NCI-H2227 (cell line): Measurements from ENCODE around the gene PAX1.

Source experiments
- DNase-seq: peaks from one replicate; lab custom pipeline; 2025; ENCODE audit not compliant: unreplicated experiment; lab: John Stamatoyannopoulos, UW

The PAX1 gene

DNA sequence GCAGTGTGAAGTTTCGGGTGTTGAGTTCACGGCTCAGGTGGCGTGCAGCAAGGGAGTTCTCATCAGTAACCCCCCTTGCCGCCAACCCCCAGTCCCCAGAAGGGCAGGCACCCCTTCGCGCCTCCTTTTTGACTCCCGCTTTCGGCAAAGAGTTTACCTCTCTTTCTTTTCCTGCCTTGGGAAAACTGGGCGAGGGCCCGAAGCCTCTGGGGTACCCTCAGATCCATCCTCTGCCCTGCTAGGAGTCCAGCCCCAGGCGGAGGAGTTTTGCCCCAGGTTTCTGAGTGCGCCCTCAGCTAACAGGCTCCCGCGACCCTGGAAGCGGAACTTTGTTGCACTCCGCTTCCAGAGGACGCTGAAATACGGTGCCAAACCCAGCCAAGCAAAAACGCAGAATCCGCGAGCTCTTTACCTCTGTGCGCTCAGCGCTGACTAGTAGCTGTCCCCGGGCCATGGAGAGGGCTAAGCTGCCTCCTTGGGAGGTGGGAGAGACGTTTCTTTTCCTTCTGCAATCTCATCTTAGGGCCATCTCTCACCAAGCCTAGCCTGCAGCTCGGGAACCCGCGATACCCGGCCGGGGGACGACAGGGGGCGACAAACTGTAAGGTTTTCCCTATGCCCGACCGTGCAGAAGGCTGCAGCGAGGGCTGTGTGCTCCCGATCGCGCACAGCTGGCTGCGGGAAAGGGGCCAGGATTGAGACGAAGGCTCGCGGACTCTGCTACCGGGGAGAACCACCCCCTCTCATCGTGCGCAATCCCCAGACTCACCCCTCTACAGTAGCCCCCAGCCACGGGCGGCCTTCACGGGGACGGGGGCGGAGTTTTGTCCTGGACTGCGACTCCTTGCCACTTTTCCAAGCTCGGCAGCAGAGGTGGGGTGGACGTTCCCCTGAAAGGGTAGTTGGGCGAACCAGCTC, 2.7 kb upstream of the PAX1 start:
- peak; percentile 12 for DNase-seq

DNA sequence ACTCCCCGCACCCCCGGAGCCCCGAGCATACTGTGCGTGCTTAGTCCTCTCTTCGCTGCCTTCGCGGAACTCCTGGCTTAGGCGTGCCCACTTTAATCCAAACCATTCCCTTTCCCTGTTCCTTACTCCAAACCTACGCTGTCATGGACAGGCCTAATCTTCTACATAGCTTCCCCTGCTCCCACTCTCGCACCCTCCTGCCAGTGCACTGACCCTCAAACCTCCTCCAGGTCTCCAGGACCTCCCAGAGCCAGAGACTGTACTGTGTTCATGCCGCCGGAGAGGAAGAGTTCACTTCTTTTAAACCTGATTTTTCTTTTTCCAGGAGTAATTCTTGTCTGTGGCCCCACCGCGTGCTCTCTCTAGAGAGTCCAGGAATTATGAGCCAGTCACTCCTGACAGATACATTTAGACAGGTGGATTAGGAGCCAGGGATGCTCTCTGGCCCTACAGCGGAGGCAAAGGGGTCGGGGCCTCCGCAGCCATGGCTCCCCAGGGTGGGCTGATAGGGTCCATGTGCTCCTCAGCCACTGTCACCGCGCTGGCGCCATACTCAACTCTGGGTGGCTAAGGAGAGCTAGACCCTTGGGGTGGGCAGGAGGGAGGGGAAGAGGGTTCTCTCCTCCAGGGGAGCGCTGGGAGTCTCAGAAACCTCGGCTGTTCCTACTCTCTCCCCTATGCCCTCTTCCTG, 1.6 kb upstream of the PAX1 start:
- DNase-seq = no peak

DNA sequence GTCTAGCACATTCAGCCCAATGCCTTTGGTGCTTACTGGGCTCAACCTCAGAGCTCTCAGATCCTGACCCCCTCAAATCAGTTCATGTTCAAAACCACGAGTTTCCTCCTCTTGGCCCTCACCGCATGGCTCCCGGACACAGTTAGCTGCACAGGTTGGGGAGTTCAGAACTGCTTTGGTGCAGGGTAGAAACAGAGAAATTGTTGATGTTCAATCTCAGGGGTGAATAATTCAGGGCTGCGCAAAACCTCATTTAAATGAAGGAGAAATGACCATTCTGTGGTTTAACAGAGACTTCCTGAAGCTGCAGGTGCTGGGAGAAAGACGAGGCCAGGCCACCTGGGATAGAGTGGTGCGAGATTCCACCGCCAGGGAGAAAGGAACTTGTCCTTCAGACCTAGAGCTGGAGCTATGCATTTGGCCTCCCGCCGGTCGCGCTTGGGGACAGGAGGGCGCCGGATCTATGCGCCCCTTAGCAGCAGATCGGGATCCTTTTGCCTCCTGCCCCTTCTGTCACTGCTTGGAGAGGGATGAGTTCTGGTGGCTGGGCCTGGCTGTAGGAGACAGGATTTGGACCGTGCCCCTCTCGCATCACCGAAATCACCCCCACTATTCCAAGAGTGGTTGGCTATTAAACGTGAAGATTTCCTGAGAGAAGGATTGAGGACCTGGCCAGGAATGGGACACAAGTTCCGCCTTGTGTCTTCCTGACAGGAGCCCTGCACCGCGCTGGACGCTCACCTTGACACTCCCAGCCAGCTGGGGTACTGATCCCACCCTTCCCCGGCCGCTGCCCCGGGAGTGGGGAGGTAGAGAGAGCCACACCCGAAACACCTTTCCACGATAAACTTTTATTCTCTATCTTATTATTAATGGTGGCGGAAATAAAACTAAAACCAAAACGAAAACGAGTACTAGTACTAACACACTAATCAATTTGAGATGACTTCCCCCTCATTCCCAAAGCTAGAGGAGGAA, 767 bp upstream of the PAX1 start:
- no peak for DNase-seq

DNA sequence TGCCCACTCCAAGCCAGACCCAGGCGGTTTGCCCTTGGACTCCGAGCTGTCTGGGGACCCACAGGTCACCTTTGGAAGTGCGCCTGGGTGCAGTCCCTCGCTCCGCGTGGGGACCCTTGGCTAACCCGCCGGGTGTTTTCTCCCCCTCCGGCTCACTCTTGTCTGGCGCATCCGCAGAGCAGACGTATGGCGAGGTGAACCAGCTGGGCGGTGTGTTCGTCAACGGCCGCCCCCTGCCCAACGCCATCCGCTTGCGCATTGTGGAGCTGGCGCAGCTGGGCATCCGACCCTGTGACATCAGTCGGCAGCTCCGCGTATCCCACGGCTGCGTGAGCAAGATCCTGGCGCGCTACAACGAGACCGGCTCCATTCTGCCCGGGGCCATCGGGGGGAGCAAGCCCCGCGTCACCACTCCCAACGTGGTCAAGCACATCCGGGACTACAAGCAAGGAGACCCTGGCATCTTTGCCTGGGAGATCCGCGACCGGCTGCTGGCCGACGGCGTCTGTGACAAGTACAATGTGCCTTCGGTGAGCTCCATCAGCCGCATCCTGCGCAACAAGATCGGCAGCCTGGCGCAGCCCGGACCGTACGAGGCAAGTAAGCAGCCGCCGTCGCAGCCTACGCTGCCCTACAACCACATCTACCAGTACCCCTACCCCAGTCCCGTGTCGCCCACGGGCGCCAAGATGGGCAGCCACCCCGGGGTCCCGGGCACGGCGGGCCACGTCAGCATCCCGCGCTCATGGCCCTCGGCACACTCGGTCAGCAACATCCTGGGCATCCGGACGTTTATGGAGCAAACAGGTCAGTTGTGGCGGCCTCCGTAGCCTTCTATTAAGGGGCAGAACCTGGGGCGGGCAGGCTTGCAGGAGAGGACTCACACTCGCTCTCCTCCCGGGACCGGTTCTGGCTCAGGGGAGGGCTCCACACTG, 1.1 kb downstream of the PAX1 start:
- no peak for DNase-seq

DNA sequence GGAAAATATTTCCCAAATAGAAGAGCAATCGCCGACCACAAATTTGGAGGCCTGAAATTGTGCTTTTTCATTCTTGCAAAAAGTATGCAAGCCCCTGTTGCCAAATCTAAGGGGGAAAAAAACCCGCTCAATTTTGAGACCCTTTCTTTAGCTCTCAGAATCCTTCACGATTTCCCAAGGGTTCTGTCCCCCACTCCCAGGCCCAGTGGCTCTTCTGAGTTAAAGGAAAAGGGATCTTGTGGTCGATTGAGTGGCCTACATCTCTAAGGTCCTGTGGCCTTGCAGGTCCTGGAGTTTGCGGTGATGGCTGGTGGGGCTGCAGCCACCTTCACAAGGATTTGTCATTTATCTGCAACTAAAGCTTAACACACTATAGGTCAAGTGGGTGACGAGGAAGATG, 1.8 kb downstream of the PAX1 start:
- no peak for DNase-seq

DNA sequence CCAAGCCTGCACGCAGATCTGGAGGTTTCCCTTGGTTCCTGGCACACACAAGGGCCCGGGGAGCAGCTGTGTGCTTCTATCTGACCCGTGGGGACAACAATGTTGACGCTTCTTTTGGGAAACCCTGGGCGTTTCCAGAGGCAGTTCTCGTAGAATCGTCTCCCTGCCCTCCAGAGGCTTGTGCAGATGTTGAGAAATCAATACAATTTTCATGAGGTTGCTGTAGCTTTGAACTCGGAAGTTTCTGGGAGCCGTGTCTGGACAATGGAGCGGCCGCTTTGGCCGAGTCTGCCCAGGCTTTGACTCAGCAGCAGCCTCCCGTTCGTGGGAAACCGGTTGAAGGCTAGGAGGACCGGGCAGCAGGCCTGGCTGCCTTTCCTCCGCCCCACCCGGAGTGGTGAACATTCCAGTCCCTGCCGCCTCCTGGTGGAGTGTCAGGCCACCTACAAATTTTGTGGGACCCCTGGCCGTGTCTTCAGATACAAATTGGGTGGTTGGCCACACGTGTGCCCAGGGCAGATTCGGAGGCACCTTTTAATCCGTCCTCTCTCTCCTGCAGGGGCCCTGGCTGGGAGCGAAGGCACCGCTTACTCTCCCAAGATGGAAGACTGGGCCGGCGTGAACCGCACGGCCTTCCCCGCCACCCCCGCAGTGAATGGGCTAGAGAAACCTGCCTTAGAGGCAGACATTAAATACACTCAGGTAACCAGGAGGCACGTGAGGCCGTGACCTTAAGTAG, 2.7 kb downstream of the PAX1 start:
- no peak for DNase-seq

DNA sequence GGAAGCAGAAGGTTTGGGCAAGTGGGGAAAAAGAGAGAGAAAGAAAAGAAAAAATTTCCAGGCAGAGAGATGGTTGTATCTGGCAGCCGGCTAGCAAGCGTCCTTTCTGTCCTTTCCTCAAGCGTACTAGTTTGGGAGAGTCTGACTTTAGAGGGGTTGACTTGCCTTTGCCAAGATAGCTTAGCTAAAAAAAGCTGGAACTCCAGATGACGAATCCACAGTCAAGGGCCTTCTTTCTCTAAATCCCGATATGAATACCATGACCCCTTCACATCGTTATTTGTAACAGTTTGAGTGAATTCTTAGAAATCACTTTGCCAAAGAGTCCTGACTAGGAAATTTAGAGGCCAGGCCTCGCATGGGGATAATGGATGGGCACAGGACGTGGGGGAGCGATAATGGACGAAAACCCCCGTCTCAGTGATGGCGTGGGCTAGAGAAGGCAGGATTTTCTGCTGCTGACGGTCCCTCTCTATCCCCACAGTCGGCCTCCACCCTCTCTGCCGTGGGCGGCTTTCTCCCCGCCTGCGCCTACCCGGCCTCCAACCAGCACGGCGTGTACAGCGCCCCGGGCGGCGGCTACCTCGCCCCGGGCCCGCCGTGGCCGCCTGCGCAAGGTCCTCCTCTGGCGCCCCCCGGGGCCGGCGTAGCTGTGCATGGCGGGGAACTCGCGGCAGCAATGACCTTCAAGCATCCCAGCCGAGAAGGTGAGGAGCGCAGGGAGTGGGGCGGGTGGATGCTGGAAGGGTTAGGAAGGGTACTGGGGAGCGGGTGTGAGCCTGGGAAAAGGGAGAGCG, 3.5 kb downstream of the PAX1 start:
- DNase-seq = no peak

DNA sequence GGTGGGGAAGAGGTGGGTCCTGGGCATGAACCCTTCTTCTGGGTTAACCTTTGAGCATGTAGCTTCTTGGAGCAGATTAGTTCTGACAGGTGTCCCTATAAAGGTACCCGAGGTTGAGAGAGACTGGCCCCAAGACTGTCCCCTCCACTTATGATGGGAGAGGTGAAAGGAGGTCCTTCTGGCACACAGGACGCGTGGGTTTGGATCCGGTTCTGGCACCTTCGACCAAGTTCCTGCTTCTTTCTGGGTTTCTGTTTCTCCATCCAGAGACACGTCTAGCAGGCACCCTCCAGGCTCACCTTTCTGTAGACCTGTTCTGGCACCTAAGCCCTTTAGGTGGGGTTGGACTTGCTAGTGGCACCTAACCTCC, 4.1 kb downstream of the PAX1 start:
- no peak for DNase-seq

DNA sequence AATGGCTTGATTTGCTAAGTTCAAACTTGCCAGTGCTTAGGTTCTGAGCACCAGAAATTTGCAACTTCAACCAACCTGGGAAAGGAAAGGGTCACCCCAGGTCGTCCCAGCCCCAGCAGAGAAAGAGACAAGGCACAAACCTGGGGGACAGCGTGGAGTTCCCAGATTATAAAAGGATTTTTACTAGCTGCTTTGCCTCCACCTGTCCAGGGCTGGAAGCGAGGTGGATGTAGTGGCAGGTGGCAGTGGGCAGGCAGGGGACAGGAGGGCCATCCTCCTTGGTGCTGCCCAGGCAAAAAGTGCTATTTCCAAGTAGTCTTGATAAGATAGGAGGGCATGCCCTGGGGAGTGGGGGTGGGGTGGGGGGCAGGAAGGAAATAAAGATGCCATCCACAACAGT, 4.9 kb downstream of the PAX1 start:
- DNase-seq = no peak

DNA sequence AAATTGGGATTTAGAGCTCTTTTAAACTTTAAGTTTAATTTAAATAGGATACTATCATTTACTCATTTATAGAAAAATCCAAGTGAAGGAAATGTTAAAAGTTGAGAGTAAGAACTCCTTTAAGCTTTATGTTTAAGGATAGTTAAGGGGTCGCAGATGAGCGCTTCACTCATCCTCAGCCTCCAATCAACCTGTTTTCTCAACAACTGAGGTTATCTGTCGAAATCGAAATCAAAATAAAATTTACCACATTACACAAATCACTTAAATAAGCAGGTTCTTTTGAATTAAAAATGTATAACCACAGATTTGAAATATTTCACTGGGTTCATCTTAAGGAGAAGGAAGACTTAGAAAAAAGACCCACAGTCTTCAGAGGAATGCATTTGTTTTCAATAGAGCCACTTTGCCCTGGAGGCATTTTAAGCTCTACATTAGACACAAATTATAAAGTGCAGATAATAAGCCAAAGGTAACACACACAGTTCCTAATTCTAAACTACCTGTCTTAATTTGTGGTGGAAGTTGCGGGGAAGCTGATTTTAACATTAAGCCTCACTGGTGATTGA, 5.5 kb downstream of the PAX1 start:
- DNase-seq = no peak

DNA sequence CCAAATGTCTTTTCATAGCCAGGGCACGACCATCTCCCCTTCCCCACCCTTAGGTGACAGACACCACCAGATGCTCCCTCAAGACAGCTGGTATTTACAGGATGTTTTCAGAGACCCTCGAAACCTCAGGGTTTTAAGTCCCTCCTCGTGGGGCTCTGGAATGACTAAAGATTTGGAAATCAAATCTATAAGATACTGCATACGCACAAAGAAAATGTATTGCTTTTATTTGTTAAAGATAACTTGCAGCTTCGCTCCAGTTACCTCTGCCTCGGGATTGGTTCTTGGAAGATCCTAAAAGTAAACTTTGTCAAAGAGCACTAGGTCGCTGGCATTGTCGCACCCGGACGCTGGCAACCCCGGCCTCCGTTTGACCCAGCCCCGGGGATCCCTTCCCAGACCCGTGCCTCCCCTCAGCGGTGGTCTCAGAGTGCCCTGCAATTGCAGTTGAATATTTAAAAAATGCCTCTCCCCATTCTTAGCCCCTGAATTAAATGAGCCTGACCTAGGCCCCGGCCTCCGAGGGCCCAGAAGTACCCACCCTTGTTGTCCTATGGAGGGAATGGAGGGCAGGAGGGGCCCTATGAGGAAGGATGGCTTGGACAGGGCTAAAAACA, 7.1 kb downstream of the PAX1 start:
- DNase-seq = no peak

DNA sequence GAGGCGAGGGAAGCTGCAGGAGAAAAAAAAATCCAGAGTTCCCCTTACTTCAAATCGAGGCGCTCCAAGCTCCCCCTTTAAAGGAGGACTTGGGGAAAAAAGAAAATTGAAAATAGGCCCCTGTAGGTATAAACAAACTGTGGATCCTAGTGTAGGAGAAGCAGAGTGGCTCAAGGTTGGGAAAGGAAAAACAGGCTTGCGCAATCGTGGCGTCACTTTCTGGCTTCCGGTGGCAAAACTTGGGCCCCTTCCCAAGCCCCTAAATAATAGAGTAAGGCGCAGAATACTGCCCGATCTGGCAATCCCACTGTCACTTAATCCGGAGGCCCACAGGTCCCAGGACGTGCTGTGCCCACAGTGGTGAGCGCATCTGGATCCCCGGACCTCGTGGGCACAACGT, 8.0 kb downstream of the PAX1 start:
- DNase-seq = no peak

DNA sequence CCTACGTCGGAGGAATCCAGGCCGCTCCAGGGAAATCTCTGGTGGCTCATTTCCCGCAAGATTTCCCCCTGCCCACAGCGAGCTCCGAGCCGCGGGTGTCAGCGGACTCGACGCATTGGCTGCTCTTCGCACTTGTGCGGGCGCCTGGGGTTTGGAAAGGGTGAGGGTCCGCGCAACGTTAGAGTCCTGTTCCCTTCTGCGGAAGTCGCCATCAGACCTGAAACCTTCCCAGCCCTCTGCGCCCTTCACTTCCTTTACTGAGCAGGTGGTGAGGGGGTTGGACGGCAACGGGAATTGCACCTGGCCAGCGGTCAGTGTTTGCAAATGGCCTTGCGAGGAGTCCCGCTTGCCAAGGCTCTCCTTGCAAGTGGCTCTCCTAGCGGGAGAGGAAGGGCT, 8.4 kb downstream of the PAX1 start:
- no peak for DNase-seq

DNA sequence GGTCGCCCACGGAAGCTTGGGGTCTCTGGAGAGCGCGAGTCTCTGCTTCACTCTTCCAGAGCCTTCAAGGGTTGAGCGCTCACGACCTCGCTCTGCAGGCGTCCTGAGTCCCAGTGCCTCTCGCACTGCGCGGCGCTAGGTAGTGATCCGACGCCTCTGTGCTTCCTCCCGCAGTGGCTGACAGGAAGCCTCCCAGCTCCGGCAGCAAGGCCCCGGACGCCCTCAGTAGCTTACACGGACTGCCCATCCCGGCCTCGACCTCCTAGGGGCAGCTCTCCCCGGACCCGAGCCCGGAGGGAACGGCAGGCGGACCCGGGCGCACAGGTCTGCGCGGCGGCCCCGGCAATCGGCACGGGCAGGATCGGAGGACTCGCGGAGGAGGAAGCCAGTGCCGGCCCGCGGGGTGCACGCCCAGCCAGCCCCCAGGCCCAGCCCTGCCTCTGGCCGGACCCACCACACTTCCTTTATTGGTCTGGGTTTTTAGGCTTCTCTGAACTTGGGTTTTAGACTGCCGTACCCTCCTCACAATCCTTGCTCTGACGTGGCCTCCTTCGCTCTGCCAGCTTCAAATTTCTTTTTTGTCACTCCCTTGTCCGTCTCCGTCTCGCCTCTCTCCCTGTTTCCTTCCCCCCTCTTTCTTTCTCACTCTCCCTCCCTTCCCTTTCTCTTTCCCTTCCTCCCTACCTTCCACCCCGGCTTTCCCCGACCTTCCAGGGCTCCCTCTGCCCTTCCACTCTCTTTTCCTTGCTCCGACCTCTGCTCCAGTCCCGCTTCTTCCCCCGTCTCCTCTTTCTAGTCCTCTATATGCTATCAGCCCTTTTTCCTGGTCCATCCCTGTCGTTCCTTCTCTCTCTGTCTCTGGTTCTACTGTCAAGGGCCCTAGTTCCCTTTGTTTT, 9.1 kb downstream of the PAX1 start:
- no peak for DNase-seq

DNA sequence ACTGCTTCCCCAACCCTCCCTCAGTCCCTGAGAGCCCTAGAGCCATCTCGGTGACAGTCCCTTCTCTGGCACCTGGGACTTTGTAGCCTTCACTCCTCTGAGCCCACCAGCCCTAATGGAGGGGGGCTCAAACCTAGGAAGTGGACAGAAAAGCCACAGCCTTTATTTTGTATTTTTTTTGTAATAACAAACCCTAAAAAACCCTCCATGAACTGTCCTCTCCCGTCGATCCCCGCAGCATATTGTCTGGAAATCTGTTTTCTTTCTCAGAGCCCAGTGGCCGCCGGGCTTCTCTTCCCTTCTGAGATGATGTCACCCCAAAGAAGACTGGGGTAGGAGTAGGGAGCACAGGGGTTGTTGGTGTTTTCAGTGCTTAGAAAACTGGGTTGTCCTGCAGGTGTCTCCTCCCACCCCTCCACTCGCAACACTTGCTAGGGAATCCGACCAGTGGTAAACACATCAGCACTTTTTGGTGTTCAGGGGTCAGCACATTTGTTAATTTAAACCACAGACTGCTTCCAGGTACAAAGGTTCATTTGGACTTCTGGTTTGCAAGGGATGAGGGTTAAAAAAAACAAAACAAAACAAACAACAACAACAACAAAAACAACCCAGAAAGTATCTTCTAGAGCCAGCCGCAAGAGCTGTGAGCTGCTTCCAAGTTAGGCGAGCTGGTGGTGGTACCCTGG, 9.9 kb downstream of the PAX1 start:
- no peak for DNase-seq

DNA sequence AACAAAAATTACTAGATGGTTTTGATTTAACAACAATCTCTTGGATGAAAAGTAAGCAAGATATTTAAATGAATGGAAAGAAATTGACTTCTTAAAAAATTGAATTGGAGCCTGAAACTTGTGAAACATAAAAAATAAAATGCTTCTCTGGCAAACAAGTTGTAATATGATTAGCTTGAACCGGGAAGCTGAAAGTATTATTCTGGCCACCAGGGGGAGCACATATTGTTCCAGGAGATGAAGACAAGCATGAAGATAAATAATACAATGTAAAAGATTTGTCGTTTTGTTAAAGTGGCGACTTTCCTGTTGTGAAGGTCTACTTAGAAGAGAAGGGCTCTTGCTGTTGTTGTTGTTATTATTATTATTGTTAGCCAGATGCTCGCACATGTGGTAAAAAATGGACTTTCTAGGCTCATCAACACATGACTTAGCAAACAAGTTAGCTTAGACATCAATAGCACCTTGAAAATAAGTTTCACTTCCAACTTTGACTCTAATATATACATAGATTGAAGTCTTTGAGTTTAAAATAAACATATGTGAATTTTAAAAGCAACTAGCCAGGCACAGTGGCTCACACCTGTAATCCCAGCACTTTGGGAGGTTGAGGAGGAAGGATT, 14.2 kb downstream of the PAX1 start:
- peak; percentile 47 for DNase-seq
